GM12873 (cell line): ENCODE measurements around the gene GALNT15.

ENCODE experiments used
- TF ChIP-seq, protein P1 (sequence below): IDR thresholded peaks from 2 replicates; pipeline ENCODE4 v1.5.1; 2012; ENCODE audit warnings: low read depth, mild to moderate bottlenecking, moderate library complexity, low read length, control low read depth; ENCODE audit not compliant: insufficient read depth; ENCODE audit errors: missing control alignments

Gene GALNT15

DNA sequence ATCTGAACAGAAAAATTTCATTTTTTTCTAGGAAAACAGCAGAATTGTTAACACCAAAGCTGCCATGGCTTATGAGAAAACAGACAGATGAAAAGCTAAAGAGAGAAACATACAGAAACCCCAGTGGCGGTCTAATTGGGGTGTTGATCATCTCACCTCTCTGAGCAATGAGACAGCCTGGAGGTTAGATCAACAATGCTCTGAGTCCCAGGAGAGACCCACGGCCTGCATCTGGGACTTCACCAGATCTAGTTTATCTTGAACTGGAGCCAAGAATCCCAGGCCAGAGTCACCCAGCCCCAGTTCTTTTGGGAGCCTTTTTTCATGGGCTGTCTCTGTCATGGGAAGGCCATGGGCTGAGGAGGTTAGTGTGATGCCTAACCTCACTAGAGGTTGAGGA lies 3.5 kb upstream of the GALNT15 start:
- TF ChIP-seq, protein P1, sequence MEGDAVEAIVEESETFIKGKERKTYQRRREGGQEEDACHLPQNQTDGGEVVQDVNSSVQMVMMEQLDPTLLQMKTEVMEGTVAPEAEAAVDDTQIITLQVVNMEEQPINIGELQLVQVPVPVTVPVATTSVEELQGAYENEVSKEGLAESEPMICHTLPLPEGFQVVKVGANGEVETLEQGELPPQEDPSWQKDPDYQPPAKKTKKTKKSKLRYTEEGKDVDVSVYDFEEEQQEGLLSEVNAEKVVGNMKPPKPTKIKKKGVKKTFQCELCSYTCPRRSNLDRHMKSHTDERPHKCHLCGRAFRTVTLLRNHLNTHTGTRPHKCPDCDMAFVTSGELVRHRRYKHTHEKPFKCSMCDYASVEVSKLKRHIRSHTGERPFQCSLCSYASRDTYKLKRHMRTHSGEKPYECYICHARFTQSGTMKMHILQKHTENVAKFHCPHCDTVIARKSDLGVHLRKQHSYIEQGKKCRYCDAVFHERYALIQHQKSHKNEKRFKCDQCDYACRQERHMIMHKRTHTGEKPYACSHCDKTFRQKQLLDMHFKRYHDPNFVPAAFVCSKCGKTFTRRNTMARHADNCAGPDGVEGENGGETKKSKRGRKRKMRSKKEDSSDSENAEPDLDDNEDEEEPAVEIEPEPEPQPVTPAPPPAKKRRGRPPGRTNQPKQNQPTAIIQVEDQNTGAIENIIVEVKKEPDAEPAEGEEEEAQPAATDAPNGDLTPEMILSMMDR = no peak

DNA sequence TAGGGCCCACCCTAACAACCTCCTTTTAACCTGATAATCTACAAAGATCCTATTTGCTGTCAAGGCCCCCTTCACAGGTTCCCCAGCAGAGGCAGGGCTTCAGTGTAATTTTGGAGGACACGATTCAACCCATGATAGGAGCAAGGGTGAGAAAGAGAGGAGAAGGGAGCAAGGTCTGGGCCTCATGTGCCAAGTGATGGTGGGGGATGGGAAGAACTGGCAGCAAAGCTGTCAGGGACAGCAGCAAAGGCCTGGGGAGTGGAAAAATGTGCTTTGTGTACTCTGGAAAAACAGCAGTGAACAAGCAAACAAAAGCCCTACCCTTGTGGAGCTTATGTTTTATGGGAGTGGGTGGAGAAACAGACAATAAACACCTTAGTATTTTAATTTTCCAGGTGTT lies 2.7 kb upstream of the GALNT15 start:
- TF ChIP-seq, protein P1 = no peak

DNA sequence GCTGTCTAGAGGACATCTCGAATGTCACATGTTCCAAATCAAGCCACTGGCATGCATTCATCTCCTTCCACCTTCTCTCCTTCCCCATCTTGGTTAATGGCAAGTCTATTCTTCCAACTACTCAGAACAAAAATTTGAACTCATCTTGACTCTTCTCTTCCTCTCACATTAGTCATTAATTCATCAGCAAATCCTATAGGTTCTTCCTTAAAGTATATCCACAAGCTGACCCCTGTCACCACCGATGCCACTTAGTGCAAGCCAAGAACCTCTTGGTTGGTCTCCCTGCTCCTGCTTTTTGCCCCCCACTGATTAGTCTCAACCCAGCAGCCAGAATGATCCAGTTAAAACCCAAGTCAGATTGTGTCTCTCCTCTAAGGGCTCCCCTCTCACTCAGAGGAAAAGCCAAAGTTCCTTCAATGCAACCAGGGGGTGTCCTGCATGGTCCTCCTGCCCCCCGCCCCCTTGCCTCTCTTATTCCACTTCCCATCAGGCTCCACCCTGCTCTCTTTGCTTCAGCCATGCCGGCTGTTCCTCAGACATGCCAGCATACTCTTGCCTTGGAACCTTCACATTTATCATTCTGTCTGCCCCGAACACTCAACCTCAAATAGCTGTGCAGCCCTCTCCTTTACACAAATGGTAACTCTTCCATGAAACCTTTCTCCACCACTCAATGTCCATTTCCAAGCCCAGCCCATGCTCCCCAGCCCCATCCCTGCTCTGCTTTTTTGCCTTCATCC lies 1.0 kb upstream of the GALNT15 start:
- TF ChIP-seq, protein P1 = no peak

DNA sequence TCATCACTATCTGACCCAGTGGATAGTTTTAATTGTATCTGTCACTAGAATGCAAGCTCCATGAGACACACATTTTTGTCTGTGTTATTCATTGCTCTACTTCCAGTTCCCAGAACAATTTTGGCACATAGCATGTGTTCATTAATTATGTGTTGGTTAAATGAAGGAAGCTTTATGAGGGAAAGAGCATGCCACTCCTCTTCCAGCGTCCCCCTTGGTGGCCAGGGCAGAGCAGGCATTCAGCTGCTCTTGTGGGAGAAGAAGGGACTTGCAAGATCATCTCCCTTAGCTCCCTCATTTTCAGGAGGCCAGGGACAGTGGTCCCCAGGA lies 489 bp upstream of the GALNT15 start:
- TF ChIP-seq, protein P1 = no peak

DNA sequence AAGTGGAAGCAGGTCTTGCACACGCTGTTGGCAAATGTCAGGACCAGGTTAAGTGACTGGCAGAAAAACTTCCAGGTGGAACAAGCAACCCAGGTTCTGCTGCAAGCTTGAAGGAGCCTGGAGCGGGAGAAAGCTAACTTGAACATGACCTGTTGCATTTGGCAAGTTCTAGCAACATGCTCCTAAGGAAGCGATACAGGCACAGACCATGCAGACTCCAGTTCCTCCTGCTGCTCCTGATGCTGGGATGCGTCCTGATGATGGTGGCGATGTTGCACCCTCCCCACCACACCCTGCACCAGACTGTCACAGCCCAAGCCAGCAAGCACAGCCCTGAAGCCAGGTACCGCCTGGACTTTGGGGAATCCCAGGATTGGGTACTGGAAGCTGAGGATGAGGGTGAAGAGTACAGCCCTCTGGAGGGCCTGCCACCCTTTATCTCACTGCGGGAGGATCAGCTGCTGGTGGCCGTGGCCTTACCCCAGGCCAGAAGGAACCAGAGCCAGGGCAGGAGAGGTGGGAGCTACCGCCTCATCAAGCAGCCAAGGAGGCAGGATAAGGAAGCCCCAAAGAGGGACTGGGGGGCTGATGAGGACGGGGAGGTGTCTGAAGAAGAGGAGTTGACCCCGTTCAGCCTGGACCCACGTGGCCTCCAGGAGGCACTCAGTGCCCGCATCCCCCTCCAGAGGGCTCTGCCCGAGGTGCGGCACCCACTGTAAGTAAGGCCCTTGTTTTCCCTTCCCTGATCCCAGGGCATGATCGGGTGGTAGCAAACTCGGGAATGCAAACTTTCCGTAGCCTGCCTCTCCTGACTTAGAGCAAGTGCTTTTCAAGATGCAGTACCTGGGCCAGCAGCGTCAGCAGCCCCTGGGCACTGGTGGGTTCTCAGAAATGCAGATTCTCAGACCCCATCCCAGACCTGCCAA lies 759 bp downstream of the GALNT15 start:
- TF ChIP-seq, protein P1 = no peak

DNA sequence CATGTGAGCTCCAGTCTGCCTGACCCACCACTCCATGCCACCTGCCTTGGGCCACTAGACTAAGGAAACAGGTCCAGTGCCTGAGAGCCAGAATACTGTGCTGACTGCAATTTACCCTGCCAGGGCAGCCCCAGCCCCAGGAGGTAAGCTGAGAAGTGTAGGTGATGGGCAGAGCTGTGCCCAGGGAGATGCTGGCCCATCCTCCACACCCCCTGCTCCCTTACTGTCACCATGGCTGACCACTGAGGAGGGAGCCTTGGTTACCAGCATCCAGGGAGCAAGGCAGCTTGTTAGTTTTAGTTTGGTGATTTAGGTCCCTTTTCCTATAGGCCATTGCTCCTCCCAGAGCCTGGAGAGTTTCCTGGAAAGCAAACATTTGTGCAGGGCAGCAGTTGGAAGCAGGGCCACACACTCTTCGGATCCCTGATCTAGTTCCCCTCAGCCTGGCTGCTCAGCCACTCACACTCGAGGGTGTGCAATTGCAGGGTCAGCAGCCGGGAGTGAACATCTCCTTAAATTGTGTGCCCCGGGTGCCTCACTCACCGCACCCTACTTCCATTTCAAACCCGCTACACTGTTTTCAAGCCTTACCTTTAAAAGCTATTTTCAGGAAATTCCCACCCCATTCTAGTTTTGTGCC lies 2.0 kb downstream of the GALNT15 start:
- TF ChIP-seq, protein P1 = no peak

DNA sequence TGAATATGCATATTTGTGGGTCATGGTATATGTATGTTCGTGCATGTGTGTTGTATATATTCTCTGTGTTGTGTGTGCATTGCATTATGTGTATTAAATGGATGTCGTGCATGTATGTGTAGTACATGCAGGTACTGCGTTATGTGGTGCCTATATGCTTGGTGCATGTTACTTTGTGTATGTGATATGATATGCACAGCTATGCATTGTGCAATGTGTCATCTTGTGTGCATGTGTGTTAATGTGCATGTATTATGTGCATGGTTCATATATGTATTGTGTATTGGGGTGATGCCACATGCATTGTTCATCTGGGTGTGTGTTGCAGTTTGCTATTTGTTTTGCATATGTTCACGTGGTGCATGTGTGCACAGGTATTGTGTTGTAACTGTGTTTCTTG lies 2.9 kb downstream of the GALNT15 start:
- TF ChIP-seq, protein P1 = no peak
